GM04503 (cell line): ENCODE results near the gene OR2D3.
A peak's percentile ranks its signal among the peaks of the same experiment; 100 is the strongest.
"Not testable (repeated sequence)": the region's sequence is repeated elsewhere in the genome, so short reads cannot be mapped to it uniquely, and the experiment has no call there.

Source experiments
- DNase-seq: peaks from one replicate; pipeline ENCODE4 v3.0.0-alpha.2; 2012; ENCODE audit warnings: low read depth

The OR2D3 gene

GRCh38 chr11:6928916-6929315 is 8.1 kb downstream of the OR2D3 start:
- no peak for DNase-seq

DNA sequence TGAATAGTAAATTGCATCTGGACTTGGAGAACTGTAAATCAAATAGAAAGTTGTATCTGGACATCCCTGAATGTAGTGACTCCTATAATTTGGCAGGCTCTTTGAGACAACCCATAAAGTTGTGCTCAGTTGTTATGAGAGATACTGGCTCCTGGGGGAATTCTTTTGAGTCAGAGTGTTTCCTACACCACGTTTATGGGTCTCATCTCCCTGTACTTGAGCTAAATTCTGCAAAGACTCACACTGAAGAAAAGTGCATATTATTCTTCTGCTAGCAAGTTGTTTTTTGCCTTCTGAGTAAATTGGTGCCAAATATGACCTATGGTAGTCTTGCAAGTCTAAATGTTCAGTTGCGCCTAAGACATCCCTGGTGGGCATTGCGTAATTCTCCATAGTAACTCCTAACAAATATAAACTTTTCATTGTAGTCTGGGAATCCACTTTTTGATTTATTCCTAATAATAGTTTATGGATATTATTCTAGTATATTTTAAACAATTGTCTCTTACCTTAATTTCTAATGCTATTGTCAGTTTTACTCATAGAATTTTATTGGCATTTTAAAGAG is 10.4 kb downstream of the OR2D3 start:
- DNase-seq: peak; percentile 13

DNA sequence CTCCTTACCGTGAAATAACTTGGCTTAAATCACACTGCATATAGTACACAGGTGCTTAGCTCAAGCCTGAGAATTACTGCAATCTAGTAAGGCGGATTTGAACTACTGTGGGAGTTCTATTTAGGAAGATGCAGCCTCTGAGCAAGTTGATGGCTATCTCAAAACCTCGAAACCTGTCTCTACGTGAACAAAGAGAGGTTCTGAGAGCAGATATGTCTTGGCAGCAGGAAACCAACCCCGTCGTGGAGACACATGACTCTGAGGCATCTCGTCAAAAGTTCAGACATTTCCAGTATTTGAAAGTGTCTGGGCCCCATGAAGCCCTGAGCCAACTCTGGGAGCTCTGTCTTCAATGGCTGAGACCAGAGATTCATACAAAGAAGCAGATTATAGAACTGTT is 11.3 kb downstream of the OR2D3 start:
- DNase-seq: no peak

- DNase-seq: no peak
These were observed 21.2 kb downstream of the OR2D3 start for GRCh38 chr11:6941970-6942369.

- DNase-seq: peak; percentile 11
These were observed 22.3 kb downstream of the OR2D3 start for GRCh38 chr11:6943131-6943530.

DNA sequence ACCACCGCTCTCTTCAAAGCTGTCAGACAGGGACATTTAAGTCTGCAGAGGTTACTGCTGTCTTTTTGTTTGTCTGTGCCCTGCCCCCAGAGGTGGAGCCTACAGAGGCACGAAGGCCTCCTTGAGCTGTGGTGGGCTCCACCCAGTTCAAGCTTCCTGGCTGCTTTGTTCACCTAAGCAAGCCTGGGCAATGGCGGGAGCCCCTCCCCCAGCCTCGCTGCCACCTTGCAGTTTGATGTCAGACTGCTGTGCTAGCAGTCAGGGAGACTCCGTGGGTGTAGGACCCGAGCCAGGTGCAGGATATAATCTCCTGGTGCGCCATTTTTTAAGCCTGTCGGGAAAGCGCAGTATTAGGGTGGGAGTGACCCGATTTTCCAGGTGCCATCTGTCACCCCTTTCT is 33.4 kb downstream of the OR2D3 start:
- not testable (repeated sequence) for DNase-seq

GRCh38 chr11:6962141-6962540 is 41.3 kb downstream of the OR2D3 start:
- no peak for DNase-seq

GRCh38 chr11:6962673-6963072 is 41.9 kb downstream of the OR2D3 start:
- DNase-seq: no peak

- DNase-seq: no peak
These were observed 48.0 kb downstream of the OR2D3 start for GRCh38 chr11:6968816-6969215.

DNA sequence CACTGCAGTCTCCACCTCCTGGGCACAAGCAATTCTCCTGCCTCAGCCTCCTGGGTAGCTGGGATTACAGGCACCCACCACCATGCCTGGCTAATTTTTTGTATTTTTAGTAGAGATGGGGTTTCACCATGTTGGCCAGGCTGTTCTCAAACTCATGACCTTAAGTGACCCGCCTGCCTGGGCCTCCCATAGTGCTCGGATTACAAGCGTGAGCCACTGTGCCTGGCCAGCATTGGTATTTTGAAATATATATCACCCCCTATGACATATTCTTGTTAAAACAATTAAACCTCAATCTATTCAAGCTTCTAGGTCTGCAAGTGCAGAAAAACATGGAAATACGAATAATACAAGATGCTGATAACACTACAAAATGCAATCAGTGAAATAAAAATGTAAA is 49.1 kb downstream of the OR2D3 start:
- not testable (repeated sequence) for DNase-seq
